Measurements from ENCODE around the gene PRH1. TPM values are rescaled to one million over a fixed set of nuclear protein-coding genes. Genes with fewer than 3 reads are reported as not detected.

PRH1 gene
- total and polyA plus RNA-seq, 2 of the 8 experiments (the other 6 are each of a cell fraction or from before 2014, with no cell fraction given): 4.5 to 6.5 TPM

DNA sequence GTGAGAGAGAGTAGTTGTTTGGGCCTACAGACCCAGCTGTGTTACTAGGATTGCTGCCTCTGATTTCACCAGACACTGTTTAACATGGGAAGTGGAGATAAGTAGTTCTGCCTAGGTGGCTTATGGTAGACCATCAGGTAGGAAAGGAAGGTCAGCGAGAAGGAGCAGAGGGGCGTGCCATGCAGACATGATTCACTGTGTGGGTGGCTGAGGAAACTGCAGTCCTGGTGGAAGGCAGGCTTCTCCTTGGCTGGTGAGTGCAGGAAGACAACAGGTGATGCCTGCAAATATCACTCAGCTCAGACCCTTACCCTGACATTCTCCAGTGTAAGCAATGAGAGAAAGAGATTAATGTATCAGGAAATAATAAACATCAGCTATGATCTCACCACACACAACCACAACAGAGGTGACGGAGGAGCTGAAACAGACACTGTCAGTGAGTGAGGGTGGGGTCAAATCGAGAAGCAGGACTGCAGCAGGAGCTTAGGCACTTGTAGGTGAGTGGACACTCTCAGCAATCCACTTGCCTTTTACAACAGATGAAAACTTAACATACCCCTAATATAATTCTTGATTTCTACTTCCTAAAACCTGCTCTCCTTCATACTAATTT is 32.7 kb downstream of the PRH1 start (continued):
- TF ChIP-seq ATF2 (IDR thresholded peaks at IDR 0.05; ENCODE audit: low read length) (no peak), GABPA (IDR thresholded peaks at IDR 0.05; ENCODE audit: borderline replicate concordance, insufficient read depth, low read length) (no peak)

Measured in H1 (cell line).